Measurements from ENCODE around the gene ZCCHC17.
"Not testable (repeated sequence)": the region's sequence is repeated elsewhere in the genome, so short reads cannot be mapped to it uniquely, and the experiment has no call there.

ZCCHC17 gene, protein sequence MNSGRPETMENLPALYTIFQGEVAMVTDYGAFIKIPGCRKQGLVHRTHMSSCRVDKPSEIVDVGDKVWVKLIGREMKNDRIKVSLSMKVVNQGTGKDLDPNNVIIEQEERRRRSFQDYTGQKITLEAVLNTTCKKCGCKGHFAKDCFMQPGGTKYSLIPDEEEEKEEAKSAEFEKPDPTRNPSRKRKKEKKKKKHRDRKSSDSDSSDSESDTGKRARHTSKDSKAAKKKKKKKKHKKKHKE

DNA sequence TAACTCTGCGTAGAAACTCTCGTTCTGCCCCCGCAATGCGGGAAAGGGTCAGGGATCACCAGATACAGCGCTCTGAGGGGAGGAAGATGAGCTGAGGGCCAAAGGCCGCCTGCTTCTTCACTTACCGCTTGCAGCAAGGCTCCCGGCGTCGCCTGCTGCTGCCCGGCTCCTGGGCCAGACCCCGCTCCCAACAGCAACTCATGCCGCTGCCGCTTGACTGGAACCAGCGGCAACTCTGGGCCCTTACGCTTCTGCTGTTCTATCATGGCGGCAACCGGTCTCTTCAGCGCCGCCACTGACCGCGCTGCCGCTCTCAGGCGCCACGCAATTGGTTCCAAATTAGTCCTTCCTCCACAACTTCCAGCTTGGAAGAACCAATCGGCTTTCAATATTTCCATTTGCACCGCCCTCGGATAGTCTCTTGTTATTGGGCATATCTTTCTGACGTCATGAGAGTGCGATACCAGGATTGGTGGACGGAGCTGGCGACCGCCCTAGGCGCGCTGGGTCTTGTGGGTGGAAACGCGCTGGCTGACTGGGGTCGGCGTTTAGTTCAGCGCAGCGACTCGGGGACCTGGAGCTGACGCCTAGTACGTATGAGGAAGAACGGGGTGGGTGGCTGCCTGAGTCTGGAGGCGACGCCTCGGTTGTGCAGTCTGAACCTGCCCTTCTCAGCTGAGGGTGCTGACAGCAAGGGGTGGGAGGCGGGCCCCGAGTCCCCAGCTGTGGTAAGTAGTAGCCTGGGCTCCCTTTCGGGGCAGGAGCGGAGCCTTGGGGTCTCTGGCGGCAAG, at the start of gene ZCCHC17, which contains the start of gene SNRNP40:
Gene ZCCHC17 (plus strand): TSS at position 547 of the 791 bp plus-strand sequence. CDS start 13,067 bp downstream, outside the sequence.
Gene SNRNP40 (minus strand): TSS at position 303 of the 791 bp plus-strand sequence. CDS start 37 bp downstream, at position 266.
- peak; percentile 96 for DNase-seq (ENCODE audit: low spot score)

DNA sequence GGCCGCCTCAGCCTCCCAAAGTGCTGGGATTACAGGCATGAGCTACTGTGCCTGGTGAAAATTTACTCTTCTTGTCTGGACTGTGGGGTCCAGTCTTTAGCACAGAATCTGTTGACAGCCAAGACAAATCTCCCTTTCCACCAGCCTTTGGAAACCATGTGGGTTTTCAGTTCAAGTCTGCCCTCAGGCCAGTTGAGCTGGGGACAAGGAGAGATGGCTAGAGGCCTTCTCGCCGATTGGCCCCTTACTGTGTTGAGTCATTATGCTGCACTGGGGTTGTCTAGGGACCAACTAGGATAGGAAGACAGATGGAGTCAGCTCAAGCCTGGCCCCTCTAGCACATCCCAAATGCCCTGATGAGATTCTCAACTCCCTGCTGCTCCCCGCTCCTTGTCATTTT, 48.6 kb upstream of the ZCCHC17 start:
- DNase-seq (ENCODE audit: low spot score): no peak

DNA sequence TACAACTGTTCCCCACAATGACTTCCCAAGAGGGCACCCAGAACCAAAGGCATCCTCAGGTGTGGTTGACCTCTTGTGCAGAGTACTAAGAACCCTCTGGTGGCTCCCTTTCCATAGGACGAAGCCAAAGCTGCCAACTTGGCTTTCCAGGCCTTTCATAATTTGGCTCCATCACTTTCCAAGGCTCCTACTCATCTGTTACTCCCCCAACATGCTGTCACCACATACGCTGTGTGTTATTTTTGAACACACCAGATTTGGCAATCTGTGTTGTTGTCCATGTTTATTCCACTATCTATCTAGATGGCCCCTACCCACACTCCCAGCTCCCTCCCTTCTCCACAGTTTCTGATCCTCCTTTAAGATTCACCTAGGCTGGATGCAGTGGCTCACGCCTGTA, 47.0 kb upstream of the ZCCHC17 start:
- no peak for DNase-seq (ENCODE audit: low spot score)

DNA sequence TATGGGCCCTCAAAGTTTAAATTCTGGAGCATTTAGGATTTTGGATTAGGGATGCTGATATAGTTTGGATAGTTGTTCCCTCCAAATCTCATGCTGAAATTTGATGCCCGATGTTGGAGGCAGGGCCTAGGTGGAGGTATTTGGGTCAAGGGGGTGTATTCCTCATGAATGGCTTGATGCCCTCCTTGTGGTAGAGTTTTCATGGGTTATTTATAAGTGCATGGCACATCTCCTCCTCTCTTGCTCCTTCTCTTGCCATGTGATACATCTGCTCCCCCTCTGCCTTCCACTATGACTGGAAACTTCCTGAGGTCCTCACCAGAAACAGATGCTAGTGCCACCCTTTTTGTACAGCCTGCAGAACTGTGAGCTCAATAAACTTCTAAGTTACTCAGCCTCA, 39.6 kb upstream of the ZCCHC17 start:
- no peak for DNase-seq (ENCODE audit: low spot score)

DNA sequence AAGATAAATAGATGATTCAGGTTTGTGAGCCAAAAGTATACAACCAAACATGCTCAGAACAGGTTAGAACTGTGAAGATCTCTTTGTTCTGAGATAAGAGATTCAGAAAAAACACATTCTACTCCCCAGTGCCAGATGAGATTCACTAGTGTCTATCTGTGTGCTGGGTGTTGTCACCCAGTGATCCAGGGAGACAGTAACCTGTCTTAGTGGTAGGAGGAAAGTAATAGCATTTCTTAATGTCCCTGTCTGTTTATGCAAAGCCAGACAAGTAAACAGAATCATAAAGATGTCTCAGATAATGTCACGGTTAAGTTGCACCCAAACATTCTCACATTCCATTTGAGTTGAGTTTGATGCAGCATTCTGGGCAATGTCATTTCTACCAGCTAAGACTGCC, 38.3 kb upstream of the ZCCHC17 start:
- DNase-seq (ENCODE audit: low spot score): no peak

GRCh38 chr1:31259746-31260145, 37.1 kb upstream of the ZCCHC17 start:
- no peak for DNase-seq (ENCODE audit: low spot score)

GRCh38 chr1:31261916-31262315, 34.9 kb upstream of the ZCCHC17 start:
- DNase-seq (ENCODE audit: low spot score): no peak

- not testable (repeated sequence) for DNase-seq (ENCODE audit: low spot score)
Observed at GRCh38 chr1:31262393-31262792, 34.4 kb upstream of the ZCCHC17 start.

DNA sequence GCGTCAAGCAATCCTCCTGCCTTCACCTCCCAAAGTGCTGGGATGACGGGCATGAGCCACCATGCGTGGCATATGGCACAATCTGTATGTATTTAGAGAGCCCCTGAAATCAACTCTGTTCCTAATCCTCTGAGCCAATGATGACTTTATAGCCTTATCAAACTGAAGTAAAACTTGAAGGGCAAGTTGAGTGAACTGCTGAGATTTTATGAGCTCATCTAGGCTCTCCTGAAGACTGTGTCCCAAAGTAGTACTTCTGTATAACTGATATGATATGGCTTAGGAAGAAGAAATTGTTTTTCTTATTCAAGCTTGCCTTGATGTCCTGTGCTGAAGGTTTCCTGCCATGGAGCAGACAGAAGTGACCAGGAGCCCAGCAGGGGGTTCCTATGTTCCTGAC, 33.4 kb upstream of the ZCCHC17 start:
- DNase-seq (ENCODE audit: low spot score): no peak

DNA sequence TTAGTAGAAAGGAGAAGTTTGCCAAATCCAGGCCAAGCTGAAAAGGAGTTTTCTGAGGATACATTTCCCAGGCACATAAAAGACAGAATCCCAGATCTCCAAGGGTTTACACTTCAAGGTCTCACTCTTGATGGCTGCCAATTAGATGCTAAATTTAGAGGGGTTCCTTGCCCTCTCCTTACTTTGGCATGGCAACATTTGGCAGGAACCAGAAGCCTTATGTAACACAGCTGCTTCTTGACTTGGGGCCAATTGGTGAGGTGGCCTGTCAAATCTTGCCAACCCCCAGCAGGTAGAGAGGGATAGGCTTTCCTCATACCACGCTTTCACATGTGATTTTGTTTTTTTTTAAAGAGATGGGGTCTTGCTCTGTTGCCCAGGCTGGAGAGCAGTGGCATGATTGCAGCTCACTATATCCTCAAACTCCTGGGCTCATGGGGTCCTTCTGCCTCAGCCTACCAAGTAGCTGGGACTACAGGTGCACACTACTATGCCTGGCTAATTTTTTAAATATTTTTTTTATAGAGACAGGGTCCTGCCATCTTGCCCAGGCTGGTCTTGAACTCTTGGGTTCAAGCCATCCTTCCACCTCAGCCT, 31.9 kb upstream of the ZCCHC17 start:
- DNase-seq (ENCODE audit: low spot score): no peak

GRCh38 chr1:31266547-31266946, 30.3 kb upstream of the ZCCHC17 start:
- no peak for DNase-seq (ENCODE audit: low spot score)

DNA sequence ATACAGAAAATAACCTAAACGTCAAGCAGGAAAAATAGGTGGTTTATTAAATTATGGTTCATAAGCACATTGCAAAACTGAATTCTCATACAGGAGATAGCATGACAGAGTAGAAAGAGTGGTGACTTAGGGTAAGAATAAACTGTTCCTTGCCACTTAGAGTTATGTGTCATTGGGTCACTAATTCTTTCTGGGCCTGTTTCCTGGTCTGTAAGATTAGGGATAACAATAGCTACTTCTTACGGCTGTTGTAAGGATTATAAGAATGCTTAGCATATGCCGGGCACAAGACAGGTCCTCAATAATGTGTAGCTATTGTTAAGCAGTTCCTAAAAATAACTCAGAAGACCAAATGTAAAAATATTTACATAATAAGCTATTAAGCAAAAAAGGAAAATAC, 24.5 kb upstream of the ZCCHC17 start:
- DNase-seq (ENCODE audit: low spot score): no peak

GRCh38 chr1:31273619-31274018, 23.2 kb upstream of the ZCCHC17 start:
- DNase-seq (ENCODE audit: low spot score): no peak

DNA sequence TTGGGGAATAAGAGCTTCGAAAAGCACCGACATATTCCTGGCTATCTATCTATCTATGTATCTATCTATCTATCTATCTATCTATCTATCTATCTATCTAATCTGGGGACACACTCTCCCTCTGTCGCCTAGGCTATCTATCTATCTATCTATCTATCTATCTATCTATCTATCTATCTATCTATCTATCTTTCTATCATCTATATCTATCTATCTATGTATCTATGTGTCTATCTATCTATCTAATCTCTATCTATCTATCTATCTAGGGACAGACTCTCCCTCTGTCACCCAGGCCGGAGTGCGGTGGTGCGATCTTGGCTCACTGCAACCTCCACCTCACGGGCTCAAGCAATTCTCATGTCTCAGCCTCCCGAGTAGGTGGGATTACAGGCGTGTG, 14.4 kb upstream of the ZCCHC17 start:
- not testable (repeated sequence) for DNase-seq (ENCODE audit: low spot score)

DNA sequence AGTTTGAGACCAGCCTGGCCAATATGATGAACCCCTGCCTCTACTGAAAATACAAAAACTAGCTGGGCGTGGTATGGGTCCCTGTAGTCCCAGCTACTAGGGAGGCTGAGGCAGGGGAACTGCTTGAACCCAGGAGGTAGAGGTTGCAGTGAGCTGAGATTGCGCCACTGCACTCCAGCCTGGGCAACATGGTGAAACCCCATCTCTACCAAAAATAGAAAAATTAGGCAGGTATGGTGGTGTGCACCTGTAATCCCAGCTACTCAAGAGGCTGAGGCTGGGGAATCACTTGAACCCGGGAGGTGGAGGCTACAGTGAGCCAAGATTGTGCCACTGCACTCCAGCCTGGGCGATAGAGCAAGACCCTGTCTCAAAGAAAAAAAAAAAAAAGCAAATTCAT, 9.0 kb upstream of the ZCCHC17 start:
- not testable (repeated sequence) for DNase-seq (ENCODE audit: low spot score)

DNA sequence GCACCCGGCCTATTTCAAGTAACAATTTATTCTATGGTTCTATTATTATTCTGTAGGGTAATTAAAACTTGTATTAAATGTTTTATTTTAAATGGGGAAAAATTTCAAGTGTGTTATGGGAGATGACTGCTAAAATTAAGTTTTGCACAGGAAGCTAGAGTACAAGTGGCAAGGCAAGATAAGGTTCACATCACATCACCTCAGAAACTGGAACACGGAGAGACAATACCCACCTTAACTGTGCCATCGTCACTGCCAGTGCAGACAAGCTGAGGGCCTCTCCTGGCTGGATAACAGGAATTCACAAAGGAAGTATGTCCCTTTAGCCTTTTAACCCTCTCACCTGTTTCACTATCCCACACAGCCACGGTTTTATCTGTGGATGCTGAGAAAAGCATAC, 7.8 kb upstream of the ZCCHC17 start:
- DNase-seq (ENCODE audit: low spot score): no peak

- DNase-seq (ENCODE audit: low spot score): no peak
Observed at GRCh38 chr1:31295874-31296485, 852 bp upstream of the ZCCHC17 start.

DNA sequence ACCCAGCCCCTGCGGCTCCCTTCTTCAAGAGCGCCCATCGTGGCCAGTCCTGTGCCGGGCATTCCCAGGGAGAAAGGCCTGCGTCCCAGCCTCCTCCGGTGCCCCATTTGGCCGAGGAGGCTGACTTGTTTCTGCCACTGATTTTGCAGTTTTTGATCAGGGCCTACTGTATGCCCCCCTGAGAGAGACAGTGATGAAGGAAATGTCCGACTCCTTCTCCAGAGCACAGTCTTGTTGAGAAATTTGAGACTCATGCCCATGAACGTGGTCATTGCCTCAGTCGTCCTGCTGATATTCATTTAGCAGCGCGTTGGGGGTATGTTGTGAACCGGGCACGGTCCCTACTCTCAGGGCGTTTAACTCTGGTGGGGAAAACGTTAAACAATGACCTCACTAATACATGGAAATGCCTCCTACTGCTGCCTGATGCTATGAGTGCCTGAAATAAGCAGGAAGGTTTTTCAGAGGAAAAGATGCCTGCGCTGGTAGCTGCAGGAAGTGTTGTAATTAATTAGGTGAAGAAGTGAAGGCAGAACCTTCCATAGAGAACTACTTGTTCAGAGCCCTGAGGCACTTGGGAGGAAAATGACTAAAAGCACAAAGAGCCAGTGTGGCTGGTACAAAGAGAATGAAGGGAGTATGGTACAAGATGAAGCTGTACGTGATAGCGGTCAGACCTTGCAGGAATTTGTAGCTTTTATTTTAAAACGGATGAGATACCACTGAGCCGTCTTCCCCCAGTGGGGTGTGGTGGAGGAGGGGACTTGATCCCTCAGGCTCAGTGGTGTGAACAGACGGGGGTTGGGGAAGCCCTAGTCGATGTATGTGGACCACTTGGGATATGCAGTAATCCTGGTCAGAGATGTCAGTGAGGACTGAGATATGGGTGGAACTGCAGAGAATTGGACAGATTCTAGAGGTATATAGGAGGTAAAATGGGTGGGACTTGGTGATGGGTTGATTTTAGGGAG, 730 bp downstream of the ZCCHC17 start:
- peak; percentile 24 for DNase-seq (ENCODE audit: low spot score)

- no peak for DNase-seq (ENCODE audit: low spot score)
Observed at GRCh38 chr1:31299365-31299764, 2.5 kb downstream of the ZCCHC17 start.

GRCh38 chr1:31300193-31300592, 3.4 kb downstream of the ZCCHC17 start:
- no peak for DNase-seq (ENCODE audit: low spot score)

GRCh38 chr1:31302709-31303441, 6.0 kb downstream of the ZCCHC17 start:
- DNase-seq (ENCODE audit: low spot score): no peak

Data from D341Med (cell line).